ENCODE data around the gene MAP7D1. TPM values are rescaled to one million over a fixed set of nuclear protein-coding genes. Genes with fewer than 3 reads are reported as not detected.

Gene MAP7D1
- total RNA-seq, 1 donor = 142 TPM

DNA sequence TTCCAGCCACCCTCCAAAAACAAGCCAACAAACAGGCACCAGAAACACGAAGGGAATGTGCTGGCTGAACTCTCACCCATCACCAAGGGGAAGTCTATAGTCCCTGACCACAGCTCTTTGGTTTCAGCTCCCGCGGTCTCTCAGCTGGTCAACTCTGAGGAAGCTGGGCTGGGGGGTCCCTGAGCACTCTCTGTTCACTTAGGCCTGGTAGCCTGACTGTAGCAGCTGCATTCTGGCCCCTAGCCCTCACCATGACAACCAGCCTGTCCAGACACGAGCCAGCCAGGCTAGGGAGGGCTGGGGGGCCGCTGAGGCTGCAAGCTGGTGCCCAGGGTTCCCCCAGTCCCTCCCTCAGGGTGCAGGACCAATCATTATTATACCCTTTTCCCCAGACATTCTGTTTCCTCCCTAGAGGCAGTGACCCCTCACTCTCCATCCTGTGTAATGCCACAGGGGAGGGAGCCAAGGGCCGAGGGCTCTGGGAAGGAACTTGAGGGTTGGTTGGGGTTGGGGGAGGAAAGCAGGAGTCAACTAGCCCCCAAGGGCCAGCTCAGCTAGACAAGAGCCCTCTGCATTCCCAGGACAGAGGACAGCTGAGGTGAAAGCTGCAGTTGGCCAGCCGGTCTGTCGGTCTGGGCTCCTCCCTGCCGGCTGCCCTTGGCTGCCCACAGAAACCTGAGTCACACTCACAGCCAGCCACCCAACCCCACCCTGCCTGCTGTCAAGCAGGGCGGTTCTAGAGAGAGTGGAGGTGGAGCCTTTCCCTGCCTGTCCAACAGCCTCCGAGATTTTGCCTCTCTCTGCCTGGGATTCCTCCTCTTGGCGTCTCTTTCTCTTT lies 5.4 kb upstream of the MAP7D1 start:
- DNase-seq (ENCODE audit: low read depth) = peak; percentile 95
- no peak for TF ChIP-seq CTCF (IDR thresholded peaks at IDR 0.05; ENCODE audit: insufficient read depth, low read depth, low read length)
- peak overlapping the region; percentile 29 for H3K4me3 ChIP-seq (ENCODE audit: low read depth, low read length)

- DNase-seq (ENCODE audit: low read depth) = no peak
- no peak for TF ChIP-seq CTCF (IDR thresholded peaks at IDR 0.05; ENCODE audit: insufficient read depth, low read depth, low read length)
- no peak overlapping the region for H3K4me3 ChIP-seq (ENCODE audit: low read depth, low read length)
Measured at GRCh38 chr1:36151134-36151844, 4.7 kb upstream of the MAP7D1 start.

- DNase-seq (ENCODE audit: low read depth) = no peak
Measured at GRCh38 chr1:36151845-36152203, 4.1 kb upstream of the MAP7D1 start.

DNA sequence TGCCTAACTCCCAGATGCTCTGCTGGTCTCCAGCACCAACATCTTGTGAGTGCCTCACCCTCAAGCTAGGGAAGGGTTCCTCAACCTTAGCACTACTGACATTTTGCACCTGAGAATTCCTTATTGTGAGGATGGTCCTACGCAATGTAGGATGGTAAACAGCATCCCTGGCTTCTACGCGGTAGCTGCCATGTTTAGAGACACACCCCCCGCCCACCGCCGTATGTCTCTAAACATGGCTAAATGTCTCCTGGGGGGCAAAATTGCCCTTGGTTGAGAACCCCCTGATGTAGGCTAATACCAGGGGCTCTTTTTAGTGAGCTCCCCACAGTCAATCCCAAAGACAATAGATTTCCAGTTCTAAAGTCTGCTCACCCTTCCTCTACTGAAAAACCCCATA lies 2.5 kb upstream of the MAP7D1 start:
- DNase-seq (ENCODE audit: low read depth) = no peak
- H3K4me3 ChIP-seq (ENCODE audit: low read depth, low read length) = no peak overlapping the region
- TF ChIP-seq CTCF (IDR thresholded peaks at IDR 0.05; ENCODE audit: insufficient read depth, low read depth, low read length) = no peak

More at GRCh38 chr1:36151845-36152203, 4.1 kb upstream of the MAP7D1 start:
- TF ChIP-seq CTCF (IDR thresholded peaks at IDR 0.05; ENCODE audit: insufficient read depth, low read depth, low read length) = no peak
- no peak overlapping the region for H3K4me3 ChIP-seq (ENCODE audit: low read depth, low read length)

DNA sequence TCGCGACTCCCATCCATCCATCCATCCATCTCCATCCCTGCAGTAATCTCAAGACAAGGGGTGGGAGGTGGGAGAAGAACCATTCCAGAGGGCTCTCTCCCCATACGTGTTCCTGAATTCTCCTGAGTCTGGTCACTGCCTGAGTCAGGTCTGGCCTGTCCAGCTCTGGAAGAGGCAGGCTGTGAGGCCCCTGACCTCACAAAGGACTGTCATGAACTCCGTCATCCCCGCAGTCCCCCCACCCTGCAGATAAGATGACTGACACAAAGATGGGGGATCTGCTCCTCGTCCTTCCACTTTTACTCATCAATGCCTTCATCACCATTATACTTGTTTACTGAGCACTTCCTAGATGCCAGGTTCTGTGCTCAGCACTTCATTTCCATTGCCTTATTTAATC lies 1.6 kb upstream of the MAP7D1 start:
- TF ChIP-seq CTCF (IDR thresholded peaks at IDR 0.05; ENCODE audit: insufficient read depth, low read depth, low read length) = no peak
- no peak for DNase-seq (ENCODE audit: low read depth)
- no peak overlapping the region for H3K4me3 ChIP-seq (ENCODE audit: low read depth, low read length)

GRCh38 chr1:36154765-36155407 lies 1.1 kb upstream of the MAP7D1 start:
- peak overlapping the region; percentile 97 for H3K4me3 ChIP-seq (ENCODE audit: low read depth, low read length)
- DNase-seq (ENCODE audit: low read depth) = no peak
- no peak for TF ChIP-seq CTCF (IDR thresholded peaks at IDR 0.05; ENCODE audit: insufficient read depth, low read depth, low read length)

Data from fibroblast of villous mesenchyme (primary cell).